GM20431 (cell line): ENCODE results near the gene RPTN.

Source experiments
- in situ Hi-C: fragments of 300-500 bp; cut with MseI, MboI; formaldehyde crosslinking; loops from one replicate; pipeline ENCODE4 v1.15.0; 2020; ENCODE audit warnings: low sequenced_read_pairs; ENCODE audit not compliant: unreplicated experiment

The RPTN gene, protein sequence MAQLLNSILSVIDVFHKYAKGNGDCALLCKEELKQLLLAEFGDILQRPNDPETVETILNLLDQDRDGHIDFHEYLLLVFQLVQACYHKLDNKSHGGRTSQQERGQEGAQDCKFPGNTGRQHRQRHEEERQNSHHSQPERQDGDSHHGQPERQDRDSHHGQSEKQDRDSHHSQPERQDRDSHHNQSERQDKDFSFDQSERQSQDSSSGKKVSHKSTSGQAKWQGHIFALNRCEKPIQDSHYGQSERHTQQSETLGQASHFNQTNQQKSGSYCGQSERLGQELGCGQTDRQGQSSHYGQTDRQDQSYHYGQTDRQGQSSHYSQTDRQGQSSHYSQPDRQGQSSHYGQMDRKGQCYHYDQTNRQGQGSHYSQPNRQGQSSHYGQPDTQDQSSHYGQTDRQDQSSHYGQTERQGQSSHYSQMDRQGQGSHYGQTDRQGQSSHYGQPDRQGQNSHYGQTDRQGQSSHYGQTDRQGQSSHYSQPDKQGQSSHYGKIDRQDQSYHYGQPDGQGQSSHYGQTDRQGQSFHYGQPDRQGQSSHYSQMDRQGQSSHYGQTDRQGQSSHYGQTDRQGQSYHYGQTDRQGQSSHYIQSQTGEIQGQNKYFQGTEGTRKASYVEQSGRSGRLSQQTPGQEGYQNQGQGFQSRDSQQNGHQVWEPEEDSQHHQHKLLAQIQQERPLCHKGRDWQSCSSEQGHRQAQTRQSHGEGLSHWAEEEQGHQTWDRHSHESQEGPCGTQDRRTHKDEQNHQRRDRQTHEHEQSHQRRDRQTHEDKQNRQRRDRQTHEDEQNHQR

DNA sequence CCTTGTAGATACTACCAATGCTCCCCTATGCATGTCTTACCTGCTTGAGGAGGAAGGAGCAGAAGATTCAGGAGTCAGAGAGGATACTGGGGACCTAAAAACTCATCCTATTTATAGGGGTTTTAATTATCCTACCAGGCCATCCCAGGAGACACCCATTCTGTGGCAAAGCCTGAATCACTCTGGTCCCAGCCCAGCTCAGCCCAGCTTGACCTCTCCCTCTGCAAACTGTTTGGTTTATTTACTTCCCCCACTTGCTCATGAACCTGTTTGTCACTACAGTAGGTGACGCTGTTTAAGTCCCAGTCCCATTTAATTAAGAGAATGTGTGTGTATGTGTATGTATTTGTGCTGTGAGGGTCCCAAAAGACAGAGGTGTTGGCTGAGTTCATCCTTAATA lies at the start of gene RPTN:
TSS of gene RPTN (minus strand) at position 85 of the 400 bp plus-strand sequence. CDS start 1,339 bp downstream, outside the sequence.
- in situ Hi-C loops = no loop called here

DNA sequence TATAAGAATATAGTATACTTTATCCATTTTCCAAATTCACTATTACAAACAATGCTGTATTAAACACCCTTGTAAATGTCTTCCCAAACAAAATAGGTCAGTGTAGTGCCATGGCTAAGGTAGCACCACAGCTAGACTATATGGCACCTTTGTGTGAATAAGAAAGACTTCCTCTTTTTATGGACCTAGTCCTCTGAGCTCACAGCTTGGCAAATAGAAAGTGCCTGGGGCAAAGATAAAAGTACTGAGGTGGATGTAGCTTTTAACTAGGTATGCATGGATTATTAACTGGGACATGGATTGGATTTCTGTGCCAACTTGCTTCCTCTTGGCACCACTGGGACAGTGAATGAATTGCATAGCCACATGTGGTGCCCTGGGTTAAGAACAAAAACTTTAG lies 40.0 kb upstream of the RPTN start:
- in situ Hi-C loops = loop anchor here (25.0 kb wide), 1 partner anchor 263 kb away; no protein-coding TSS in a partner anchor

DNA sequence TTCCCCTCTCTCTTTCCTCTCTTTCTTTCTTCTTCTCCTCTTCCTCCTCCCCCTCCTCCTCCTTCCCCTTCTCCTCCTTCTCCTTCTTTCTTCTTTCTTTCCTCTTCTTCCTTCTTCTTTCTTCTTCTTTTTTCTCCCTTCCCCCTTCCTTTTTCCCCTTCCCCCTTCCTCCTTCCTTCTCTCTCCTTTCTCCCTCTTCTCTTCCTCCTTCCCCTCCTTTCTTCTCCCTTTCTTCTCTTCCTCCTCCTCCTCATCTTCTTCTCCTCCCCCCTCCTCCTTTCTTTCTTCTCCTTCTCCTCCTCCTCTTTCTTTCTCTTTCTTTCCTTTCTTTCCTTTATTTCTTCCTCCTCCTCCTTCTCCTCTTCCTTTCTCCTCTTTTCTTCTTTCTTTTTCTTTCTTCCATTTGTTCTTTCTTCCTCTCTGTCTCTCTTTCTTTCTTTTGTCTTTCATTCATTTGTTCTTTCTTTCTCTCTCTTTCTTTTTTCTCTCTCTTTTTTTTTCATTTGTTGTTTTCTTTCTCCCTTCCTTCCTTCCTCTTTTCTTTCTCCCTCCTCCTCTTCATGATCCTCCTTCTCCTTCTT lies 38.4 kb upstream of the RPTN start:
- in situ Hi-C loops = loop anchor here (25.0 kb wide), 1 partner anchor 265 kb away; no protein-coding TSS in a partner anchor

DNA sequence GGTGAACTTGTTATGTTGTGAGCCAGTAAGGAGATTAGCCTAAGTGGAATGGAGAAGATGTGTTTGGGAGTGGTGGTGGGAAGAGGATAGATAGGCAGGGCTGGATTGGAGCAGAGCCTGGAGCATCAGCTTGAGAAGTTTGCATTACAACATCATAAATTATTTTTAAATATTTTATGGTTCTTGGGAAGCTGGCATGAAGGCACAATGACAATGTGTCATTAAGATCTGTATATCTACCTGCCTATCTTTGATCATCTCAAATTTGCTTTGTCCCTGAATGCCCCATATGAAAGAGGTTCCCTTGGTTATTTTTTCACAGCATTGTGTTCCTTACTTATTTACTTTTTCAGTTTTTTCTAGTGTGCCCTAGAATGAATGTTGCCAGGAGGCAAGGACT lies 32.7 kb upstream of the RPTN start:
- in situ Hi-C loops = loop anchor here (25.0 kb wide), 1 partner anchor 271 kb away; no protein-coding TSS in a partner anchor

DNA sequence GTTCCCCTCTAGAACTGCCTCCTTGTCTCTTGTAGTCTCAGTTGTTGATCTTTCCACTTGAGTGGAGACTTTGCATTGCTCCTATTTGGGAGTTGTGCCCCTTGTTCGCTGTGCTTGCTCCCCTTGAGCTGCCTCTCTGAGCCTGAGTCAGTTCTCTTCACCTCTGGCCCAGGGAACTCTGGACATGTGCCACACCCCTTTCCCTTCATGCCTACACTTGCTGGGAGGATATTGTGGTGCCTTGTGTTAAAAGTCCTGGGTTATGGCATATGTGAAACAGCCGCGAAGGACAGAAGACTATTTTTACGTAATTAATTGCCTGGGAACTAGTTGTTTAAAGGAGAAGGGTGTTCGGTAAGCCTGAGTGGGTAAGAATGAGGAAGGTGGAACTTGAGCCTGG lies 32.2 kb upstream of the RPTN start:
- in situ Hi-C loops = loop anchor here (25.0 kb wide), 1 partner anchor 271 kb away; no protein-coding TSS in a partner anchor

DNA sequence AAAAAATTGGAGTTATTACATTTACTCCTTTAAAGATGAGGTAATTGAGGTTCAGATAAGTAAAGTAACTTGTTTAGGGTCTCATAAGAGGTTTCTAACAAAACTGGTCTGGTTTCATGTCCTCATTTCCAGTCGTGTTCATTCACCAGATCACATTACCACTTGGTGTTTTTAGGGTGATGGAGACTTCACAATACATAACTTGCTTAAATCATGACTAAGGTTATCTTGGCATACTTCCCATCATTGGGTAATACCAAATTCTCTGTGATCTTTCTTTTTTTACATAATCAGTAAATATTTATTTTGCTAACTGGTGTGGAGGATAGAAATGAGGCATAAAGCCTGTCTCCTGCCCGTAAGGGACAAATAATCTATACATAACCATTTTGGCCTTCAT lies 31.6 kb upstream of the RPTN start:
- in situ Hi-C loops = loop anchor here (25.0 kb wide), 1 partner anchor 272 kb away; no protein-coding TSS in a partner anchor

DNA sequence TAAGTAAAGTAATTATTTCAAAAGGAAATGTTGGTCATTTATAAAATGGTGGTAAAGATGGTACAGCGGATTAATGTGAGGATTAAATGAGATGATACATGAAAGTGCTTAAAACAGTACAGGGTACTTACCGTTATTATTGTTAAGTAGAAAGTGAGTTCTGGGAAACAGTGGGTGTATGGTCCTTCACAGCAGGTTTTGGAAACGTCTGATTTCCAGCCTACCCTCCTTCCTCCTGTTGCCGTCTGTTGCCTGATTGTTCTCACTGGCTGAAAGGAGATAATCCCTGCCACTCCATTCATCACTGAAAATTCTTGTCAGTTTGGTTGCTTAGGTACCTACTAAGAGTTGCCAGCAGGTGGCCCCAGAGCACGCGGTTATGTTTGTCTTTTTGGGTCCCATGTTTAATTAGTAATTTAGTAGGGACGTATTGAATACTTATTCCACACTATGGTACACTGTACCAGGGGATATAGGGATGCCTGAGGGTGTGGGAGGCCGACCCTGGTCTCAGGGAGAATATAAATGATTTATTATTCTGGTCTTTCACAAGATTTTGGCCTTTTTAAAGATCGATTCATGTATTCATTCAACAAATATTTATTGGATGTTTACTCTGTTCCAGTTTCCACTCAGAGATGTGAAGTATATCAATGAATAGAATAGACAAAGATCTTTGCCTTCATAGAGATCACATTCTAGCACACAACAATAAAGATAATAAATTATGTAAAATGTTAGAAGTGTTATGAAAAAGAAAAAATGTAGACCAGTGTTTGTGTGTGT lies 30.8 kb upstream of the RPTN start:
- in situ Hi-C loops = loop anchor here (5.0 to 25.0 kb wide), 2 partner anchors 138 to 272 kb away; no protein-coding TSS in a partner anchor

DNA sequence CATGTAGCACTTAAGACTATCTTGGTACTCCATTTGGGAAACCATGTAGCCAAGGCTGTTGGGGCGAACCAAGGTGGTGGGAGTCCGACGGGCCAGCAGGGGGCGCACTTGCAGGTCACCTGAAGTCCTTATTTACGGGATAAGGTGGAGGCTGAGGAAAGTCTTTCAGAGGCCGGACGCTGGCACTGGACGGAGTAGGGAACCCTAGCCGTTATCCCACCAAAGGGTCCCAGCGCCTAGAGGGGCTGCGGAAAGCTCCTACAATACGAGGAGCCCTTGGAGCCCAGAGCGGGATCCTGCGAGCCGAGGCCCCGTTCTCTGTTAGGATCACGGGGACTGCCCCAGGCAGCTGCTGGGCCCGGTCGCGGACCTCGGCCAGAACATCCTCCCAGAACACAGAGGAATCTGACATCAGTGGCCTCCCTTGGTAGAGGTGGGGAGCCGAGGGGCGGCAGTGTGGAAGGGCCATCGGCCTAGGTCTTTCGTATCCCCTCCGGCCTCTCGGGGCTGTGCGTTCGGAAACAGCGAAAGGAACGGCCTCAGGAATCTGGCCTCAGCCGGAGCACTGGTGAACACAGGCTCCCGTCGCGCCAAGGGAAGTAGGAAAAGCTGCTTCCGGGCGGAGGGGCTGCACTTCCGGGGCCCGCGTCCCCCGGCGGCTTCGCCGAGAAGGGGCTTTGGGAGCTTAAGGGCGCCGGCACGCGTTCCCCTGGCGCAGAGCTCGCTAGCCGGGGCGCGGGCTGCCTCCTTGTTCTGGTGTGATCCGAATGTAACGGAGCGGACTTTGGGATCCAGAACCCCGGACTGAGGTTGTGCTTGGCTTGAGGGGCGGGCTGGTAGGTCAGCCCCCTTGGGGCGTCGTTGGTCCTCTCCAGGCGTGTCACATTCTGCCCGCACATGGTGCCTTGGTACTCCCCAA lies 29.9 kb upstream of the RPTN start:
- in situ Hi-C loops = loop anchor here (5.0 to 25.0 kb wide), 2 partner anchors 137 to 273 kb away; no protein-coding TSS in a partner anchor

DNA sequence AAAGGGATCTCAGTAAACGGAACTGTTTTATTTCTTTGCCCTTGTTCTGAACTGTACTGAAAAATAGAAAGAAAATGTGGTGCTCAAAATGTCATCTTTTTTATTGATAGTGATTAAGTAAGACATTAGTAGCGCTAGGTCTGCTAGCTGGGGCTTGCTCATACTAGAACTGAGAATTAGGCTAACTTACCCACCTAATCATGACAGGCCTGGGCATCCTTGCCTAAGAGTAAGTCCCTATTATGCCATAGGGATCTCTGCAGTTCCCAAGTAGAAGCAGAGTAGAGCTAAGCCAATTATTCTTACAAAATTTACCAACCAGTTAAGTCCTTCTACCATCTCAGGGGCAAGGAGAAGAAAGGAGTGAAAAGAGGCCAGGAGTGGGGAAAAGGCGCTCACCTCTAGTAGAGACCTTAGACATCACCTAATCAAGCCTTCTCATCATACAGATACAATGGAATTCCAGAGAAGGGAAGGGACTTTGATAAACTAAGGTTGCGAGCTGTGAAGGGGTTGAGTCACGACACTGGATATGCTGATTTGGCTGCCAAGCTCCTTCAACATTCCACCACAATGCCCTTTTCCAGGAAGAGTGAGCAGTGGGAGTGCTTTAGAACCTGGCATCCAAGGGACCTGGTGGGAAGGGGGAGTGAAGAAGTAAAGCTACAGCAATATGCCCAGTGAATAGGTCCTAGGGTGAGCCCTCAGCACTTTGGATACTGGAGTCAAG lies 27.7 kb upstream of the RPTN start:
- in situ Hi-C loops = loop anchor here (5.0 to 25.0 kb wide), 2 partner anchors 134 to 276 kb away; no protein-coding TSS in a partner anchor

DNA sequence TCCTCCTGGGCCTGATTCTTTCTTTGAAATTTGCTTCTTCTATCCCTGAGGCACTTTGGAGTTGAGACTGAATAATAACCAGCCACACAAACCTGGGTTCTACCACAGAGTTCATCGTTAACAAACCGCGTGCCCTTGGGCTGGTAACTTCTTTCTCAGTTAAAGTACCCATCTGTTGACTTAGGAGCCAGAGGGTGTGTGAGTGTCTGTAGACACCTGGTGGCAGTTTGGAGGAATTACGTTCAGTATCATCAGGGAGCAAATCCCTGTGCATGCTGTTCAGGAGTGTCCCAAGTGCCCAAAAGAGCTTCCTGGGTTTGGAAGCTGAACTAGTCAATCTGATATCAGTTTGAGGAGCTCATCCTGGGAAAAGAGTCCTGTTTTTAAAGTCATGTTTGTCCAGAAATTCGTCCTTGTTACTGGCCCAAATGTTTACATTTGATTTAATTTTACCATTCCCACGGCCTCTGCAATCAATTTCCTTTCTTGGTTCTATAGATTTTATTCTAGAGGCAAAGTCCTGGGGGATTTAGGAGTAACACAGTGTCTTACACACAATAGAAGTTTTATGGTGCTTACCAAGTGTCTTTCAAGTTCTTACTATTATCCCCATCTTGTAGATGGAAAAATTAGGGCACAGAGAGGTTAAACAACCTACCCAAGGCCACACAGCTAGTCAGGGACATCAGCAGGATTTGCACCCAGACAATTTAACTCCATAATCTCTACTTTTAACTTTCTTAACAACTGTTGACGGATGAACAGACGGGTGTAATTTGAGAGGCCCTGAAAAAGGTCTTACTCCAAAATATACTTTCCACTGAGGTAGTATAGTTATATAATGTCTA lies 26.7 kb upstream of the RPTN start:
- in situ Hi-C loops = loop anchor here (5.0 to 25.0 kb wide), 2 partner anchors 133 to 277 kb away; no protein-coding TSS in a partner anchor

DNA sequence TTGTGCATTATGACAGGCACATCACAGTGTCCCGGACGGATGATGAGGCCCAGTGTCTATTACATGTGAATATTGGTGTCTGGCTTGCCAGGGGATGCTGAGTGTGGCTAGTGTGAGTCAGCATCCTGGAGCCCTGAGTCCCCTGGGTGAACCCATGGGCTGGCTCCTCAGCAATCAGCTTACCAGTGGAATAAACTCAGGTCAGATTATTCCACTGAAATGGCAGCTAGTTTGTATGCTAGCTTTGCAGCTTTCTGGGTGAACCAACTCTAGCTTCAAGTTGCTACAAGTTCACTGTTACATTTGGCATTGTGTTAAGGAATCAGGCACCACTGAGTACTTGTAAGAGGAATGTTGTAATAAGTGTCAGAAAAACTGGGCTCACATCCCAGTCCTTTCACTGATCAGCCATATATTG lies 23.9 kb upstream of the RPTN start:
- in situ Hi-C loops = loop anchor here (25.0 kb wide), 1 partner anchor 279 kb away; no protein-coding TSS in a partner anchor

DNA sequence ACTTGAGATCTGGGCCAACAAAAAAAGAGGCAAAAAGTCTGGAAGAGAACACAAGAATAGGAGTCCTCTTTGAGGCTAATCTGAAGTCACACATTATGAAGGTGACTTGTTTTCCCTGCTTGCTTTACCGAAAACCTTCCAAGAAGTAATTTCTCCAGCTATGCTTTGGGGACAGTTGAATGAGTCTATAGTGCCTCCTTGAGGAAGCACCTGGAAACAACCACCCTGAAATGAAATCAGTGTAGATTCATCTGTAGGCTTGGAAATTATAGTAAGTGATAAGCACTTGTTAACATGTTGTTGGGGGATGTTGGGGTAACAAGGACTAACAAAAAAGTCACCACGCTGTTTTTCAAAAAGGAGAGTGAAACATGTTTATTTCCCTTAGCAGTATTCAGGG lies 23.4 kb upstream of the RPTN start:
- in situ Hi-C loops = loop anchor here (25.0 kb wide), 1 partner anchor 280 kb away; no protein-coding TSS in a partner anchor

DNA sequence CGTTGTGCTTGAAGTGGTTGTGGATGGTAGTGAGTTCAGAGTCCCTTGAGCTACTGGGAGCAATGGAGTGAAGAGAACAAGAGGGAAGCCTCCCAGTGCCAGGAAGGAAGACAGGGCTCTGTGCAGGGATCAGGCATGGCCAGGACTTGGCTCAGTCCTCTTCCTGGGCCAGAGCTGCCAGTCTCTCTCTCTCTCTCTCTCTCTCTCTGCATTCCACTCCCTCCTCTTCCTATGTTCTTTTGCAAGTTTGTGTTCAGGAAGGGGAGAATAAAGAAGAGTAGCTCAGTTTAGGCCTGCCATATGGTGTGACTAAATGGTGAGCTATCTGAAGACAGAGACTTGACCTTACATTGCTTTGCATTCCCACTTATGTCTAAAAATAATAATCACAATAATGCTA lies 20.5 kb upstream of the RPTN start:
- in situ Hi-C loops = loop anchor here (25.0 kb wide), 1 partner anchor 283 kb away; no protein-coding TSS in a partner anchor

DNA sequence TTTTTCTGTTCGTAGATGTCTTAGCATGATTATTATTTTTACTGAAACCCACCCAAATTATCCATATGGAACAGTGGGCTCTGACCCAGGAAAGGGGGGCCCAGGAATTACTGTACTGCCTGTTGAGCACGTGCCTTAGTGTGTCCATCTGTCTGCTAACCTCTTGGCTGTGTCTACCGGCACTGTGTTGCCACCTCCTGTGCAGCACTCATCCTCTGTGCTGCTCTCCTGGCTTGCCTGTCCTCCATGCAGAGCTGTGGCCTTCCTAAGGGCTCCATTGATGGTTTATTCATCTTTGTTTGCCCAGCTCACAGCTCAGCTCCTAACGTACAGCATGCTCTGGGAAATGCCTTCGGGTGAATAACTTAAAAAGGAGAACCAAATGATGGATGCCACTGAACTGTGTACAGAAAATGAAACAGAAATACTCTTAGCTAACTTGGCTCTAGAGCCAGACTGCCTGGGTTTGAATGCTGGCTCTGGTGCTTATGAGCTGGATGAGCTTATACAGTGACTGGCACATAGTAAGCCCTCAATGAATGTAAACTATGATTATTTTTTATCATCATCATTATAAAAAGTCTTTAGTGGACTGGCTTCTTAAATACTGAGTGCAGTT lies 11.4 kb upstream of the RPTN start:
- in situ Hi-C loops = no loop called here

DNA sequence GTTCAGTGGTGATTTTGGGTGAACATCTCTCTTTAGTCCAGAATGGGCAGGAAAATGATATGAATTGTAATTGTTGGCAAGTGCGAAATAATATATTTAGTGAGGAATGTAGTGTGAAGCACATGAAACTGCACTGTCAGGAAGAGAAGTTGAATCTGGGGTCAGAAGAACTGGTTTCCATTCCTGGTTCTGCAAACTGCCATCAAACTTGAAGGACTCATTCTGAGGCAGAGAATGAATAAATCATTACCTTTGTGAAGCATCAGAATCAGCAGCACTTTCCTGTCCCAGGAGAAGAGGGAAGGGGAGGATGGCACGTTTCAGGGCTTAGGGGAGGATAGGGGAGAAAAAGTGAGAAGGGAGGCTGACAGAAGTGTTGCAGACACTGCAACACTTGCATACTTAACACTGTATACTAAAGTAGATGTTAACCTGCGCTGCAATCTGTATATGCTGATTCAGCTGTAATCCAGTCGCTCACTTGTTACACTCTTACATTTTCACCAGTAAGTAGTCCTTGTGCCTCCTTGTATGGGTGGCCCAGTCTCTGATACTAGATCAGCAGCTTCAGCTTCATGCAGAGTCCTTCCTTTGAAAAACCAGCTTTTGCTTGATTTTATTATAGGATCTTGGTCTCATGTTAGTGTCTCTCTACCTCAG lies 10.5 kb upstream of the RPTN start:
- in situ Hi-C loops = no loop called here

DNA sequence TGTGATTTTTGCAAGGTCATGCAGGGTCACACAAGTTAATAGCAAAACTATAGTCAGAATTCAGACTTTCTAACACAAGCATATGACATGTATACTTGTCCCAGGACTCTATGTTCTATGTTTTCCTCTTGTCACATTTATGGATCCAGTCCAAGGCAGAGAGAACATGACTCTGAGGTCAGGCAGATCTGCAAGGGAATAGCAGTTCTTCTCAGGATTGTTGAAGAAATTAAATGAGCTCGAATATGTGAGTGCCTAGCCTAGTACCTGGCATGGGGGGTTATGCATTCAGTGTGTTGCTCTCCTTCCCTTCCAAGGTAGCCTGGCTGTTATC lies 9.5 kb upstream of the RPTN start:
- in situ Hi-C loops = no loop called here
